ENCODE measurements around the gene KISS1. TPM values are rescaled to one million over a fixed set of nuclear protein-coding genes. Genes with fewer than 3 reads are reported as not detected.
"Not testable (repeated sequence)": the region's sequence is repeated elsewhere in the genome, so short reads cannot be mapped to it uniquely, and the experiment has no call there.

KISS1 gene
- total and polyA plus RNA-seq, 4 experiments from 2014 or later: not detected

- DNase-seq; H3K9me3 Mint-ChIP-seq; H3K27ac Mint-ChIP-seq; H3K27me3 Mint-ChIP-seq; H3K27ac ChIP-seq (ENCODE audit: low read depth, low read length); H3K4me1 ChIP-seq (ENCODE audit: insufficient read depth, low read length); H3K27me3 ChIP-seq (ENCODE audit: insufficient read depth, low read length); H3K36me3 Mint-ChIP-seq; intact Hi-C loops (cut with micrococcal nuclease); H3K4me3 Mint-ChIP-seq; H3K4me1 Mint-ChIP-seq; H3K36me3 ChIP-seq (ENCODE audit: insufficient read depth, low read length); CTCF ChIA-PET (ENCODE audit: partially characterized antibody); H3K4me3 ChIP-seq (ENCODE audit: low read length in 2 of 2); H3K9me3 ChIP-seq (ENCODE audit: control insufficient read depth in 1 of 2, low read length in 2 of 2); POLR2A ChIA-PET (ENCODE audit: partially characterized antibody): not testable (repeated sequence)
Observed at GRCh38 chr1:204237515-204237914, 41.2 kb upstream of the KISS1 start.

- no peaks in the 10 kb centered on the region for H3K9me3 ChIP-seq (ENCODE audit: control insufficient read depth in 1 of 2, low read length in 2 of 2)
- DNase-seq: no peak
- Mint-ChIP-seq H3K4me1 (no peaks in the 10 kb centered on the region), H3K27me3 (peaks cover 1 to 5% of the 10 kb centered on the region in 2 donors), H3K36me3 (no peaks in the 10 kb centered on the region), H3K9me3 (peaks cover 0 to 5% (median 1%) of the 10 kb centered on the region in 8 donors), H3K27ac (peak overlapping the region in 1 of 7 donors; percentile 2), H3K4me3 (no peak overlapping the region)
- CTCF ChIA-PET (ENCODE audit: partially characterized antibody): no interaction called here
- H3K36me3 ChIP-seq (ENCODE audit: insufficient read depth, low read length): no peaks in the 10 kb centered on the region
- H3K27me3 ChIP-seq (ENCODE audit: insufficient read depth, low read length): no peaks in the 10 kb centered on the region
- no peak overlapping the region for H3K4me3 ChIP-seq (ENCODE audit: low read length in 2 of 2)
- POLR2A ChIA-PET (ENCODE audit: partially characterized antibody): no interaction called here
- intact Hi-C loops (cut with micrococcal nuclease): no loop called here
- H3K4me1 ChIP-seq (ENCODE audit: insufficient read depth, low read length): no peaks in the 10 kb centered on the region
- H3K27ac ChIP-seq (ENCODE audit: low read depth, low read length): no peak overlapping the region
Observed at GRCh38 chr1:204232526-204232925, 36.2 kb upstream of the KISS1 start.

- Mint-ChIP-seq H3K27ac (no peak overlapping the region), H3K36me3 (no peaks in the 10 kb centered on the region), H3K4me1 (no peaks in the 10 kb centered on the region), H3K4me3 (no peak overlapping the region), H3K27me3 (peaks cover 2 to 5% of the 10 kb centered on the region in 2 donors), H3K9me3 (no peaks in the 10 kb centered on the region)
- no peaks in the 10 kb centered on the region for H3K4me1 ChIP-seq (ENCODE audit: insufficient read depth, low read length)
- intact Hi-C loops (cut with micrococcal nuclease): no loop called here
- no peaks in the 10 kb centered on the region for H3K9me3 ChIP-seq (ENCODE audit: control insufficient read depth in 1 of 2, low read length in 2 of 2)
- no peak for DNase-seq
- H3K27ac ChIP-seq (ENCODE audit: low read depth, low read length): no peak overlapping the region
- no peaks in the 10 kb centered on the region for H3K36me3 ChIP-seq (ENCODE audit: insufficient read depth, low read length)
- ChIA-PET CTCF (ENCODE audit: partially characterized antibody) (no interaction called here), POLR2A (ENCODE audit: partially characterized antibody) (no interaction called here)
- no peak overlapping the region for H3K4me3 ChIP-seq (ENCODE audit: low read length in 2 of 2)
- H3K27me3 ChIP-seq (ENCODE audit: insufficient read depth, low read length): no peaks in the 10 kb centered on the region
Observed at GRCh38 chr1:204230211-204230610, 33.9 kb upstream of the KISS1 start.

GRCh38 chr1:204228896-204229295 is 32.6 kb upstream of the KISS1 start:
- no peak overlapping the region for H3K4me3 Mint-ChIP-seq
- H3K9me3 Mint-ChIP-seq: no peaks in the 10 kb centered on the region
- no peak for DNase-seq
- ChIA-PET CTCF (ENCODE audit: partially characterized antibody) (no interaction called here), POLR2A (ENCODE audit: partially characterized antibody) (no interaction called here)
- H3K36me3 Mint-ChIP-seq: no peaks in the 10 kb centered on the region
- H3K4me1 ChIP-seq (ENCODE audit: insufficient read depth, low read length): no peaks in the 10 kb centered on the region
- H3K27ac Mint-ChIP-seq: no peak overlapping the region
- H3K27ac ChIP-seq (ENCODE audit: low read depth, low read length): no peak overlapping the region
- no peaks in the 10 kb centered on the region for H3K36me3 ChIP-seq (ENCODE audit: insufficient read depth, low read length)
- intact Hi-C loops (cut with micrococcal nuclease): no loop called here
- H3K4me3 ChIP-seq (ENCODE audit: low read length in 2 of 2): no peak overlapping the region
- peaks cover 2 to 5% of the 10 kb centered on the region in 2 donors for H3K27me3 Mint-ChIP-seq
- H3K9me3 ChIP-seq (ENCODE audit: control insufficient read depth in 1 of 2, low read length in 2 of 2): no peaks in the 10 kb centered on the region
- H3K27me3 ChIP-seq (ENCODE audit: insufficient read depth, low read length): no peaks in the 10 kb centered on the region
- H3K4me1 Mint-ChIP-seq: no peaks in the 10 kb centered on the region

DNA sequence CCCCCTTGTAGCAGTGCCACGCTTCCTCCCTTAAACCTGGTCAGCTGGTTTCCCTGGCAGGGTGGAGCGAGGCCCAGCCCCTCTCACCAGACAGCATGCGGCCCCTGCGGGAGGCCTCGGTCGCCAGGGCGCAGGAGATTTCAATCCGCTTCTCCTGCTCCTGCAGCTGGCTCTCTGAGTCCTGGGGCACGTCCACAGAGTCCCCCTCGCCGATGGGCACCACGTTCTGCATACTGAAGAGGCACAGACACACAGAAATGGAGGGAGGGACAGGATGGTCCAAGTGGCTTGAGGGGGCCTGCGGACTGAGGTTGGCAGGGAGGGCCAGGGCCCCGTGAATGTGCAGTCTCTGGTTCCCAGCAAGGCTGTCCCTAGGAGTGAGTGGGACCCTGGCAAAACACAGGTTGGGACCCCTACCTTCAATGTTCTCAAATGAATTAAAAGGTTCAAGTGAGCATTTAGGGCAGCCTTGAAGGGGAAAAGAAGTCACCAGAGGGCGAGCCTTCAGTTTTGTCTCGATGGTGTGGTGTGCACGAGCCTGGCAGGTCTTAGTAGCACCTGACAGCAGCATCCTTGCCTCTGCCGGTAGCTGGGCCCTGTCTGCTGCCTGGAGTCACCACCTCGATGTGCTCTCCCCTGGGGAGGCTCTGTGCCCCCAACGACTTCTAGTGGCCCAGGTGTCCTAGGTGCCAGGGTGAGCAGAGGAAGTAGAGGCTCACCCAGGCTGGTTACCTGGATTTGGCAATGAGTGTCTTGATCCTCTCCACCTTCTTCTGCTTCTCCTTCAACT is 31.9 kb upstream of the KISS1 start:
- H3K4me3 Mint-ChIP-seq: no peak overlapping the region
- H3K27me3 Mint-ChIP-seq: peaks cover 2 to 5% of the 10 kb centered on the region in 2 donors
- no peak for DNase-seq
- Histone ChIP-seq H3K27ac (ENCODE audit: low read depth, low read length) (no peak overlapping the region), H3K4me3 (ENCODE audit: low read length in 2 of 2) (no peak overlapping the region), H3K27me3 (ENCODE audit: insufficient read depth, low read length) (no peaks in the 10 kb centered on the region), H3K4me1 (ENCODE audit: insufficient read depth, low read length) (no peaks in the 10 kb centered on the region), H3K36me3 (ENCODE audit: insufficient read depth, low read length) (no peaks in the 10 kb centered on the region), H3K9me3 (ENCODE audit: control insufficient read depth in 1 of 2, low read length in 2 of 2) (no peaks in the 10 kb centered on the region)
- H3K9me3 Mint-ChIP-seq: no peaks in the 10 kb centered on the region
- no peak overlapping the region for H3K27ac Mint-ChIP-seq
- CTCF ChIA-PET (ENCODE audit: partially characterized antibody): no interaction called here
- intact Hi-C loops (cut with micrococcal nuclease): no loop called here
- no peaks in the 10 kb centered on the region for H3K4me1 Mint-ChIP-seq
- POLR2A ChIA-PET (ENCODE audit: partially characterized antibody): no interaction called here
- no peaks in the 10 kb centered on the region for H3K36me3 Mint-ChIP-seq

GRCh38 chr1:204227351-204227750 is 31.1 kb upstream of the KISS1 start:
- intact Hi-C loops (cut with micrococcal nuclease): no loop called here
- no peak for DNase-seq
- H3K27me3 ChIP-seq (ENCODE audit: insufficient read depth, low read length): no peaks in the 10 kb centered on the region
- no peak overlapping the region for H3K4me3 Mint-ChIP-seq
- no peaks in the 10 kb centered on the region for H3K9me3 ChIP-seq (ENCODE audit: control insufficient read depth in 1 of 2, low read length in 2 of 2)
- H3K4me1 Mint-ChIP-seq: no peaks in the 10 kb centered on the region
- H3K36me3 Mint-ChIP-seq: no peaks in the 10 kb centered on the region
- peaks cover 2% of the 10 kb centered on the region in 2 donors for H3K27me3 Mint-ChIP-seq
- POLR2A ChIA-PET (ENCODE audit: partially characterized antibody): no interaction called here
- H3K27ac Mint-ChIP-seq: peak overlapping the region in 1 of 7 donors; percentile 2
- no peaks in the 10 kb centered on the region for H3K36me3 ChIP-seq (ENCODE audit: insufficient read depth, low read length)
- H3K27ac ChIP-seq (ENCODE audit: low read depth, low read length): no peak overlapping the region
- no peaks in the 10 kb centered on the region for H3K9me3 Mint-ChIP-seq
- H3K4me1 ChIP-seq (ENCODE audit: insufficient read depth, low read length): no peaks in the 10 kb centered on the region
- H3K4me3 ChIP-seq (ENCODE audit: low read length in 2 of 2): no peak overlapping the region
- CTCF ChIA-PET (ENCODE audit: partially characterized antibody): no interaction called here

- intact Hi-C loops (cut with micrococcal nuclease): no loop called here
- Histone ChIP-seq H3K9me3 (ENCODE audit: control insufficient read depth in 1 of 2, low read length in 2 of 2) (no peaks in the 10 kb centered on the region), H3K27me3 (ENCODE audit: insufficient read depth, low read length) (no peaks in the 10 kb centered on the region), H3K27ac (ENCODE audit: low read depth, low read length) (no peak overlapping the region), H3K36me3 (ENCODE audit: insufficient read depth, low read length) (no peaks in the 10 kb centered on the region), H3K4me1 (ENCODE audit: insufficient read depth, low read length) (no peaks in the 10 kb centered on the region), H3K4me3 (ENCODE audit: low read length in 2 of 2) (no peak overlapping the region)
- Mint-ChIP-seq H3K4me3 (no peak overlapping the region), H3K27me3 (peaks cover under 1 to 2% of the 10 kb centered on the region in 2 donors), H3K4me1 (no peaks in the 10 kb centered on the region), H3K9me3 (no peaks in the 10 kb centered on the region), H3K36me3 (no peaks in the 10 kb centered on the region), H3K27ac (no peak overlapping the region)
- DNase-seq: no peak
- CTCF ChIA-PET (ENCODE audit: partially characterized antibody): no interaction called here
- POLR2A ChIA-PET (ENCODE audit: partially characterized antibody): no interaction called here
Observed at GRCh38 chr1:204225841-204226735, 29.8 kb upstream of the KISS1 start.
